ENCODE data around the gene ICAM1. TPM values are rescaled to one million over a fixed set of nuclear protein-coding genes. Genes with fewer than 3 reads are reported as not detected.
A peak's percentile ranks its signal among the peaks of the same experiment; 100 is the strongest.

ICAM1 gene
- polyA plus RNA-seq, 3 donors, result 21.6 to 118 (median 40.8) TPM

DNA sequence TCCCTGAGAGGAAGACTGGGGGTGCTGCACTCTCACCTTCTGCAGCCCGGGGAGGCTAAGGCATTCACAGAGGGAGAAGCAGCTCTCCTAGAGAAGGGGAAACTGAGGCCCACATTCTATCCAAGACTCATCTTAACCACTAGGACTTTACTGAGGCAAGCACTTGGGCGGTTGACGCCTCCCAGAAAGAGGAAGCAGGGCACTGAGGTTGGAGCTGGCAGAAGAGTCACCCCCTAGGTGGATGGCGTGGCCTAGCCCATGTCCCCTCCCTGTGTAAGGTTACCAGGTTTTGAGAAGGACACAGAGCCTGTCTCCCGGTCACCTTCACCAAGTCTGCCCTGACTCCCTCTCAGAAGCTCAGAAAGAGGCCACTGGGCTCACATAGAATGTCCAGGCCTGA is 42.5 kb upstream of the ICAM1 start:
- peak; percentile 43 to 68 (median 51) for DNase-seq
- TF ChIP-seq, protein P1, sequence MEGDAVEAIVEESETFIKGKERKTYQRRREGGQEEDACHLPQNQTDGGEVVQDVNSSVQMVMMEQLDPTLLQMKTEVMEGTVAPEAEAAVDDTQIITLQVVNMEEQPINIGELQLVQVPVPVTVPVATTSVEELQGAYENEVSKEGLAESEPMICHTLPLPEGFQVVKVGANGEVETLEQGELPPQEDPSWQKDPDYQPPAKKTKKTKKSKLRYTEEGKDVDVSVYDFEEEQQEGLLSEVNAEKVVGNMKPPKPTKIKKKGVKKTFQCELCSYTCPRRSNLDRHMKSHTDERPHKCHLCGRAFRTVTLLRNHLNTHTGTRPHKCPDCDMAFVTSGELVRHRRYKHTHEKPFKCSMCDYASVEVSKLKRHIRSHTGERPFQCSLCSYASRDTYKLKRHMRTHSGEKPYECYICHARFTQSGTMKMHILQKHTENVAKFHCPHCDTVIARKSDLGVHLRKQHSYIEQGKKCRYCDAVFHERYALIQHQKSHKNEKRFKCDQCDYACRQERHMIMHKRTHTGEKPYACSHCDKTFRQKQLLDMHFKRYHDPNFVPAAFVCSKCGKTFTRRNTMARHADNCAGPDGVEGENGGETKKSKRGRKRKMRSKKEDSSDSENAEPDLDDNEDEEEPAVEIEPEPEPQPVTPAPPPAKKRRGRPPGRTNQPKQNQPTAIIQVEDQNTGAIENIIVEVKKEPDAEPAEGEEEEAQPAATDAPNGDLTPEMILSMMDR (IDR thresholded peaks at IDR 0.05), result no peak
- Mint-ChIP-seq H3K4me3 (no peak overlapping the region), H3K9me3 (peaks cover 0 to 2% (median 0%) of the 10 kb centered on the region in 7 donors), H3K36me3 (peaks cover 0 to 5% of the 10 kb centered on the region in 2 donors), H3K27me3 (ENCODE audit: low read depth in 3 of 3) (peaks cover 13 to 29% (median 27%) of the 10 kb centered on the region in 3 donors), H3K27ac (peak overlapping the region in 2 of 7 donors; percentile 8 to 33), H3K4me1 (peaks cover 17% of the 10 kb centered on the region)
- no CpG with 5 or more reads among the region's 5 CpGs for WGBS (ENCODE audit: insufficient coverage)
- H2AFZ ChIP-seq (ENCODE audit: insufficient read depth, low read depth, low read length, poor library complexity, severe bottlenecking), result no peak overlapping the region
- H4K20me1 ChIP-seq (ENCODE audit: insufficient read depth, low read length), result no peaks in the 10 kb centered on the region
- intact Hi-C loops (cut with micrococcal nuclease), result no loop called here
- H3K36me3 ChIP-seq (replicated peaks in 1 of 2; ENCODE audit: control insufficient read depth in 1 of 2, insufficient read depth in 2 of 2, low read length in 2 of 2), result no peaks in the 10 kb centered on the region
- peaks cover 0 to 6% of the 10 kb centered on the region in 2 donors for H3K9me3 ChIP-seq (replicated peaks in 1 of 2; ENCODE audit: control insufficient read depth in 1 of 2, insufficient read depth in 1 of 2, low read length in 2 of 2)
- no peak overlapping the region for H3K4me3 ChIP-seq (replicated peaks in 1 of 3; ENCODE audit: low read depth in 2 of 3, low read length in 3 of 3)
- peaks cover 0 to 18% of the 10 kb centered on the region in 2 donors for H3K27me3 ChIP-seq (ENCODE audit: control insufficient read depth in 2 of 2, insufficient read depth in 2 of 2, low read length in 2 of 2)
- H3K27ac ChIP-seq (ENCODE audit: low read depth in 1 of 2, low read length in 2 of 2), result no peak overlapping the region
- H3K4me1 ChIP-seq (ENCODE audit: control insufficient read depth in 1 of 2, insufficient read depth in 2 of 2, low read length in 2 of 2), result peaks cover 16 to 35% of the 10 kb centered on the region in 2 donors
- no peak overlapping the region for H3K4me2 ChIP-seq (replicated peaks; ENCODE audit: extremely low read depth, low read length, poor library complexity, severe bottlenecking)
- no peak overlapping the region for H3K9ac ChIP-seq (ENCODE audit: insufficient read depth, low read length, poor library complexity, severe bottlenecking)
- H3K79me2 ChIP-seq (ENCODE audit: insufficient read depth, low read length), result no peaks in the 10 kb centered on the region

DNA sequence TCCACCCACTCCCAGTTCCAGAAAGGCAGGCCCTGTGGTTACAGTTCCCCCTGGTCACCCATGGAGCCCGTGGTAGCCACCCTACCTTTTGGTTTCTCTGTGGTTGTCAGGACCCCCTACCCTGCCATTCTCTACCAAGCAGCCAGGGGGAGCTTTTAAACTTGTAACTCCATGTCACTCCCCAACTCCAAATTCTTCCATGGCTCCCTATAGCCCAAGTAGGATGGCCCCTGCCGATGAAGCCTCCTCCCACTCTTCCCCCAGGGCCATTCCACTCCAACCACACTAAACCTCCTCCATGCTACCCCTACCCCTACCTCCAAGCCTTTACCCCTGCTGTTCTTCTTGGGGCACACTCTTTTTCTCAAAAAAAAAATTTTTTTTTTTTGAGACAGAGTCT is 42.0 kb upstream of the ICAM1 start:
- no peak overlapping the region for H3K4me3 ChIP-seq (replicated peaks in 1 of 3; ENCODE audit: low read depth in 2 of 3, low read length in 3 of 3)
- no peak overlapping the region for H3K9ac ChIP-seq (ENCODE audit: insufficient read depth, low read length, poor library complexity, severe bottlenecking)

More for the DNA sequence above, 42.0 kb upstream of the ICAM1 start:
- Mint-ChIP-seq H3K36me3 (peaks cover 0 to 4% of the 10 kb centered on the region in 2 donors), H3K27me3 (ENCODE audit: low read depth in 3 of 3) (peaks cover 12 to 31% (median 30%) of the 10 kb centered on the region in 3 donors), H3K9me3 (peaks cover 0 to 2% (median 0%) of the 10 kb centered on the region in 7 donors), H3K4me1 (peaks cover 17% of the 10 kb centered on the region), H3K27ac (no peak overlapping the region), H3K4me3 (no peak overlapping the region)
- Histone ChIP-seq H3K79me2 (ENCODE audit: insufficient read depth, low read length) (no peaks in the 10 kb centered on the region), H3K36me3 (replicated peaks in 1 of 2; ENCODE audit: control insufficient read depth in 1 of 2, insufficient read depth in 2 of 2, low read length in 2 of 2) (no peaks in the 10 kb centered on the region), H4K20me1 (ENCODE audit: insufficient read depth, low read length) (no peaks in the 10 kb centered on the region), H3K4me2 (replicated peaks; ENCODE audit: extremely low read depth, low read length, poor library complexity, severe bottlenecking) (no peak overlapping the region), H3K4me1 (ENCODE audit: control insufficient read depth in 1 of 2, insufficient read depth in 2 of 2, low read length in 2 of 2) (peaks cover 16 to 35% of the 10 kb centered on the region in 2 donors), H3K27me3 (ENCODE audit: control insufficient read depth in 2 of 2, insufficient read depth in 2 of 2, low read length in 2 of 2) (peaks cover 0 to 18% of the 10 kb centered on the region in 2 donors), H3K27ac (ENCODE audit: low read depth in 1 of 2, low read length in 2 of 2) (no peak overlapping the region), H2AFZ (ENCODE audit: insufficient read depth, low read depth, low read length, poor library complexity, severe bottlenecking) (no peak overlapping the region), H3K9me3 (replicated peaks in 1 of 2; ENCODE audit: control insufficient read depth in 1 of 2, insufficient read depth in 1 of 2, low read length in 2 of 2) (peaks cover 0 to 6% of the 10 kb centered on the region in 2 donors)
- TF ChIP-seq, protein P1 (IDR thresholded peaks at IDR 0.05), result peak; percentile 46
- 53% methylated on average over 2 of the region's 2 CpGs for WGBS (ENCODE audit: insufficient coverage)
- intact Hi-C loops (cut with micrococcal nuclease), result no loop called here
- peak in 2 of 3 donors; percentile 35 to 42 for DNase-seq

Measured in CD14-positive monocyte (primary cell).